HepG2 (cell line): ENCODE results near the gene MPO. TPM values are rescaled to one million over a fixed set of nuclear protein-coding genes. Genes with fewer than 3 reads are reported as not detected.

Source experiments
- BHLHE40 ChIP-seq: IDR thresholded peaks from 2 replicates; pipeline ENCODE4 v1.6.1; 2011; ENCODE audit warnings: low read length, improper control_type of control experiment
- CENPT ChIP-seq: sonication (generic); formaldehyde crosslinking; IDR thresholded peaks from 2 replicates; pipeline ENCODE4 v1.8.0; 2022; ENCODE audit warnings: low read depth, mild to moderate bottlenecking, moderate library complexity, missing genetic modification reagents
- CTCF ChIP-seq: sonication (generic); formaldehyde crosslinking; IDR thresholded peaks from 2 replicates; pipeline ENCODE4 v1.5.0; 2020; ENCODE audit warnings: mild to moderate bottlenecking, missing genetic modification reagents, moderate library complexity
- E2F1 ChIP-seq: sonication (generic); formaldehyde crosslinking; IDR thresholded peaks from 2 replicates; pipeline ENCODE4 v1.5.0; 2020; ENCODE audit warnings: missing genetic modification reagents
- GATAD1 ChIP-seq: IDR thresholded peaks from 2 replicates; pipeline ENCODE4 v1.6.1; 2016; ENCODE audit warnings: missing genetic modification reagents, missing compliant biosample characterization
- JUN ChIP-seq: sonication (generic); formaldehyde crosslinking; IDR thresholded peaks from 2 replicates; pipeline ENCODE4 v1.4.0; 2020; ENCODE audit warnings: mild to moderate bottlenecking, missing genetic modification reagents
- JUND ChIP-seq: sonication (generic); formaldehyde crosslinking; IDR thresholded peaks from 2 replicates; pipeline ENCODE4 v1.8.0; 2022; ENCODE audit warnings: mild to moderate bottlenecking, missing genetic modification reagents
- MAFK ChIP-seq, 2 experiments: IDR thresholded peaks in 1 of 2; conservative IDR thresholded peaks in 1 of 2; 2 replicates each; pipeline ENCODE4 v1.6.1; 2011; ENCODE audit warnings: improper control_type of control experiment in 2 of 2, low read length in 2 of 2
- MAX ChIP-seq: IDR thresholded peaks from 2 replicates; pipeline ENCODE4 v1.6.1; 2012; ENCODE audit warnings: inconsistent platforms
- MYC ChIP-seq: sonication (generic); formaldehyde crosslinking; IDR thresholded peaks from 2 replicates; pipeline ENCODE4 v1.9.0; 2021; ENCODE audit warnings: missing genetic modification reagents, borderline replicate concordance
- NCOA1 ChIP-seq: sonication (generic); formaldehyde crosslinking; IDR thresholded peaks from 2 replicates; pipeline ENCODE4 v1.9.0; 2021; ENCODE audit warnings: missing genetic modification reagents
- PAF1 ChIP-seq: IDR thresholded peaks from 2 replicates; pipeline ENCODE4 v1.6.1; 2016; ENCODE audit warnings: missing genetic modification reagents, missing compliant biosample characterization
- PHF8 ChIP-seq: sonication (generic); formaldehyde crosslinking; IDR thresholded peaks from 2 replicates; pipeline ENCODE4 v1.5.0; 2020; ENCODE audit warnings: missing genetic modification reagents
- RFX1 ChIP-seq: fragments of 450-650 bp; IDR thresholded peaks from 2 replicates; pipeline ENCODE4 v1.6.1; 2017
- SALL1 ChIP-seq: sonication (generic); formaldehyde crosslinking; IDR thresholded peaks from 2 replicates; pipeline ENCODE4 v1.8.0; 2022; ENCODE audit warnings: mild to moderate bottlenecking, missing genetic modification reagents
- STAG1 ChIP-seq: sonication (generic); formaldehyde crosslinking; IDR thresholded peaks from 2 replicates; pipeline ENCODE4 v1.4.0; 2020; ENCODE audit warnings: missing genetic modification reagents
- ZHX1 ChIP-seq: sonication (generic); formaldehyde crosslinking; IDR thresholded peaks from 2 replicates; pipeline ENCODE4 v1.8.1; 2022; ENCODE audit warnings: low read depth, mild to moderate bottlenecking, missing genetic modification reagents
- ZNF543 ChIP-seq: sonication (generic); formaldehyde crosslinking; IDR thresholded peaks from 2 replicates; pipeline ENCODE4 v1.4.0; 2020; ENCODE audit warnings: mild to moderate bottlenecking, missing genetic modification reagents
- ZNF619 ChIP-seq: sonication (generic); formaldehyde crosslinking; IDR thresholded peaks from 2 replicates; pipeline ENCODE4 v1.4.0; 2020; ENCODE audit warnings: mild to moderate bottlenecking, missing genetic modification reagents
- ZNF629 ChIP-seq: sonication (generic); formaldehyde crosslinking; conservative IDR thresholded peaks from 2 replicates; pipeline ENCODE4 v1.5.0; 2020; ENCODE audit warnings: missing genetic modification reagents
- ZNF660 ChIP-seq: sonication (generic); formaldehyde crosslinking; IDR thresholded peaks from 2 replicates; pipeline ENCODE4 v1.5.1; 2020; ENCODE audit warnings: mild to moderate bottlenecking, low read depth, missing genetic modification reagents, borderline replicate concordance
- ZNF709 ChIP-seq: sonication (generic); formaldehyde crosslinking; IDR thresholded peaks from 2 replicates; pipeline ENCODE4 v1.5.0; 2020; ENCODE audit warnings: mild to moderate bottlenecking, missing genetic modification reagents
- ZNF777 ChIP-seq: sonication (generic); formaldehyde crosslinking; IDR thresholded peaks from 2 replicates; pipeline ENCODE4 v1.4.0; 2020; ENCODE audit warnings: missing genetic modification reagents
- ZSCAN21 ChIP-seq: sonication (generic); formaldehyde crosslinking; IDR thresholded peaks from 2 replicates; pipeline ENCODE4 v1.8.0; 2022; ENCODE audit warnings: mild to moderate bottlenecking, missing genetic modification reagents, moderate library complexity, borderline replicate concordance
- polyA plus RNA-seq, 8 experiments: library from polyadenylated mRNA; depleted of rRNA in 3 of 8; stranded (reverse) in 7 of 8; unstranded in 1 of 8; fragments of >200 nt; fragmentation: Illumina TruSeq in 4 of 8; extraction: Trizol in 4 of 8; gene quantifications; 2 replicates each; pipeline versions ENCODE4 v1.2.1 to v1.2.3, GENCODE V29; 2011 to 2016; ENCODE audit warnings: low read depth in 4 of 8, missing spikeins in 1 of 8, mixed read lengths in 1 of 8; ENCODE audit not compliant: insufficient read depth in 1 of 8
- total RNA-seq, 5 experiments: library from RNA; depleted of rRNA; stranded (reverse); fragments of >200 nt; fragmentation: Illumina TruSeq; extraction: Trizol; gene quantifications; 2 replicates each; pipeline ENCODE4 v1.2.3, GENCODE V29; 2016; ENCODE audit warnings: low read depth in 1 of 5
- TF ChIP-seq, protein P1 (sequence below): sonication (generic); formaldehyde crosslinking; IDR thresholded peaks from 2 replicates; pipeline ENCODE4 v1.9.0; 2021; ENCODE audit warnings: missing genetic modification reagents, mild to moderate bottlenecking, borderline replicate concordance

MPO gene
- total and polyA plus RNA-seq, 2 of the 13 experiments (the other 11 are each of a cell fraction or from before 2014, with no cell fraction given), result not detected

GRCh38 chr17:58279016-58279711 lies 1.6 kb downstream of the MPO start (continued):
- TF ChIP-seq, protein P1, sequence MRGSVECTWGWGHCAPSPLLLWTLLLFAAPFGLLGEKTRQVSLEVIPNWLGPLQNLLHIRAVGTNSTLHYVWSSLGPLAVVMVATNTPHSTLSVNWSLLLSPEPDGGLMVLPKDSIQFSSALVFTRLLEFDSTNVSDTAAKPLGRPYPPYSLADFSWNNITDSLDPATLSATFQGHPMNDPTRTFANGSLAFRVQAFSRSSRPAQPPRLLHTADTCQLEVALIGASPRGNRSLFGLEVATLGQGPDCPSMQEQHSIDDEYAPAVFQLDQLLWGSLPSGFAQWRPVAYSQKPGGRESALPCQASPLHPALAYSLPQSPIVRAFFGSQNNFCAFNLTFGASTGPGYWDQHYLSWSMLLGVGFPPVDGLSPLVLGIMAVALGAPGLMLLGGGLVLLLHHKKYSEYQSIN, result no peak
- TF ChIP-seq ZNF543 (CRISPR knock-in tag) (no peak), E2F1 (CRISPR knock-in tag) (no peak), ZNF777 (CRISPR knock-in tag) (no peak), CENPT (CRISPR knock-in tag) (0 out of 2 replicates have a peak, but pooled peaks have one; percentile 68), ZNF619 (CRISPR knock-in tag) (no peak), ZSCAN21 (CRISPR knock-in tag) (0 out of 2 replicates have a peak, but pooled peaks have one; percentile 51), MAX (peak; percentile 71), MYC (0 out of 2 replicates have a peak, but pooled peaks have one; percentile 30), CTCF (CRISPR knock-in tag) (no peak), MAFK (conservative IDR thresholded peaks at IDR 0.05 in 1 of 2, IDR thresholded peaks at IDR 0.05 in 1 of 2; ENCODE audit: low read length in 2 of 2) (no peak), ZNF709 (CRISPR knock-in tag) (no peak), ZNF629 (CRISPR knock-in tag) (no peak), GATAD1 (no peak), JUND (CRISPR knock-in tag) (no peak), NCOA1 (no peak), RFX1 (no peak), BHLHE40 (no peak), SALL1 (CRISPR knock-in tag) (no peak), STAG1 (no peak), PHF8 (no peak), PAF1 (CRISPR knock-in tag) (no peak), JUN (CRISPR knock-in tag) (no peak), ZNF660 (no peak), ZHX1 (peak; percentile 38; the same call in 1 of the 2 replicates)
